DND-41 (cell line): ENCODE measurements around the gene ACR.
"Not testable (repeated sequence)": the region's sequence is repeated elsewhere in the genome, so short reads cannot be mapped to it uniquely, and the experiment has no call there.

ENCODE experiments used
- EZH2 ChIP-seq: IDR thresholded peaks from 3 replicates; pipeline ENCODE4 v1.6.1; 2012; ENCODE audit warnings: borderline replicate concordance, low read depth, mild to moderate bottlenecking, moderate library complexity, low read length, inconsistent platforms; ENCODE audit not compliant: severe bottlenecking
- TF ChIP-seq, protein P1 (sequence below): IDR thresholded peaks from 2 replicates; pipeline ENCODE4 v1.5.1; 2012; ENCODE audit warnings: borderline replicate concordance, low read length, moderate library complexity, mild to moderate bottlenecking; ENCODE audit not compliant: poor library complexity, severe bottlenecking; ENCODE audit errors: extremely low read depth

GRCh38 chr22:50783033-50783879 lies 45.3 kb downstream of the ACR start, which contains the start of gene RABL2B:
- TF ChIP-seq, protein P1, sequence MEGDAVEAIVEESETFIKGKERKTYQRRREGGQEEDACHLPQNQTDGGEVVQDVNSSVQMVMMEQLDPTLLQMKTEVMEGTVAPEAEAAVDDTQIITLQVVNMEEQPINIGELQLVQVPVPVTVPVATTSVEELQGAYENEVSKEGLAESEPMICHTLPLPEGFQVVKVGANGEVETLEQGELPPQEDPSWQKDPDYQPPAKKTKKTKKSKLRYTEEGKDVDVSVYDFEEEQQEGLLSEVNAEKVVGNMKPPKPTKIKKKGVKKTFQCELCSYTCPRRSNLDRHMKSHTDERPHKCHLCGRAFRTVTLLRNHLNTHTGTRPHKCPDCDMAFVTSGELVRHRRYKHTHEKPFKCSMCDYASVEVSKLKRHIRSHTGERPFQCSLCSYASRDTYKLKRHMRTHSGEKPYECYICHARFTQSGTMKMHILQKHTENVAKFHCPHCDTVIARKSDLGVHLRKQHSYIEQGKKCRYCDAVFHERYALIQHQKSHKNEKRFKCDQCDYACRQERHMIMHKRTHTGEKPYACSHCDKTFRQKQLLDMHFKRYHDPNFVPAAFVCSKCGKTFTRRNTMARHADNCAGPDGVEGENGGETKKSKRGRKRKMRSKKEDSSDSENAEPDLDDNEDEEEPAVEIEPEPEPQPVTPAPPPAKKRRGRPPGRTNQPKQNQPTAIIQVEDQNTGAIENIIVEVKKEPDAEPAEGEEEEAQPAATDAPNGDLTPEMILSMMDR: not testable (repeated sequence)
- TF ChIP-seq EZH2: not testable (repeated sequence)
